Loucy (cell line): ENCODE measurements around the gene HK1.

ENCODE experiments used
- H2AFZ ChIP-seq: fragments of 200-600 bp; sonication (generic); 2 replicates; pipeline ENCODE4 v1.6.0; 2016; ENCODE audit warnings: antibody characterized with exemption, mild to moderate bottlenecking, low read length, moderate library complexity
- H3F3A ChIP-seq: fragments of 200-600 bp; 2 replicates; pipeline ENCODE4 v1.6.0; 2016; ENCODE audit warnings: antibody characterized with exemption, low read depth, mild to moderate bottlenecking
- H3K27me3 ChIP-seq: fragments of 200-600 bp; sonication (generic); 2 replicates; pipeline ENCODE4 v1.6.1; 2014; ENCODE audit warnings: low read length, mild to moderate bottlenecking; ENCODE audit not compliant: insufficient read depth, poor library complexity, severe bottlenecking
- H3K36me3 ChIP-seq: fragments of 200-600 bp; sonication (generic); 2 replicates; pipeline ENCODE4 v1.6.1; 2016; ENCODE audit warnings: low read length; ENCODE audit not compliant: insufficient read depth
- H3K4me1 ChIP-seq: fragments of 200-600 bp; sonication (generic); 2 replicates; pipeline ENCODE4 v1.5.1; 2014; ENCODE audit warnings: low read length, mild to moderate bottlenecking; ENCODE audit not compliant: insufficient read depth, poor library complexity, severe bottlenecking
- H3K4me2 ChIP-seq: fragments of 200-600 bp; sonication (generic); 2 replicates; pipeline ENCODE4 v1.6.0; 2014; ENCODE audit warnings: antibody characterized with exemption, low read length, low read depth, mild to moderate bottlenecking; ENCODE audit not compliant: poor library complexity, severe bottlenecking
- H3K4me3 ChIP-seq: fragments of 200-600 bp; sonication (generic); 2 replicates; pipeline ENCODE4 v1.5.1; 2014; ENCODE audit warnings: low read length, mild to moderate bottlenecking, mixed read lengths; ENCODE audit not compliant: poor library complexity, severe bottlenecking
- H3K79me2 ChIP-seq: fragments of 200-600 bp; sonication (generic); 2 replicates; pipeline ENCODE4 v1.6.1; 2014; ENCODE audit warnings: low read length; ENCODE audit not compliant: insufficient read depth
- H3K9ac ChIP-seq: fragments of 200-600 bp; sonication (generic); 2 replicates; pipeline ENCODE4 v1.6.0; 2014; ENCODE audit warnings: mild to moderate bottlenecking, low read depth, low read length, moderate library complexity; ENCODE audit not compliant: poor library complexity, severe bottlenecking
- H3K9me2 ChIP-seq: fragments of 200-600 bp; sonication (generic); replicated peaks from 2 replicates; pipeline ENCODE4 v1.6.1; 2016; ENCODE audit warnings: low read depth, low read length, mixed read lengths
- H3K9me3 ChIP-seq: fragments of 200-600 bp; sonication (generic); 2 replicates; pipeline ENCODE4 v1.6.1; 2014; ENCODE audit warnings: mild to moderate bottlenecking, antibody characterized with exemption, low read length, low read depth; ENCODE audit not compliant: insufficient read depth
- H4K20me1 ChIP-seq: fragments of 200-600 bp; sonication (generic); 2 replicates; pipeline ENCODE4 v1.6.0; 2014; ENCODE audit warnings: antibody characterized with exemption, low read length, mild to moderate bottlenecking; ENCODE audit not compliant: insufficient read depth, poor library complexity, severe bottlenecking
- CTCF ChIP-seq: fragments of 200-600 bp; sonication (generic); conservative IDR thresholded peaks from 2 replicates; pipeline ENCODE4 v1.5.1; 2014; ENCODE audit warnings: mild to moderate bottlenecking, antibody characterized with exemption, low read length
- EZH2phosphoT487 ChIP-seq: fragments of 200-600 bp; IDR thresholded peaks from 2 replicates; pipeline ENCODE4 v1.6.1; 2018; ENCODE audit warnings: antibody characterized with exemption, mild to moderate bottlenecking, moderate library complexity, borderline replicate concordance

The HK1 gene

GRCh38 chr10:69246581-69247312 lies 31.5 kb upstream of the HK1 start:
- TF ChIP-seq EZH2phosphoT487 (no peak), CTCF (no peak)
- Histone ChIP-seq H4K20me1 (no peaks in the 10 kb centered on the region), H3K79me2 (no peaks in the 10 kb centered on the region), H3F3A (no peaks in the 10 kb centered on the region), H3K4me3 (no peak overlapping the region), H3K27me3 (no peaks in the 10 kb centered on the region), H3K9me2 (no peaks in the 10 kb centered on the region), H3K4me2 (no peak overlapping the region), H3K36me3 (no peaks in the 10 kb centered on the region), H2AFZ (no peak overlapping the region), H3K9ac (no peak overlapping the region), H3K9me3 (no peaks in the 10 kb centered on the region), H3K4me1 (no peaks in the 10 kb centered on the region)

DNA sequence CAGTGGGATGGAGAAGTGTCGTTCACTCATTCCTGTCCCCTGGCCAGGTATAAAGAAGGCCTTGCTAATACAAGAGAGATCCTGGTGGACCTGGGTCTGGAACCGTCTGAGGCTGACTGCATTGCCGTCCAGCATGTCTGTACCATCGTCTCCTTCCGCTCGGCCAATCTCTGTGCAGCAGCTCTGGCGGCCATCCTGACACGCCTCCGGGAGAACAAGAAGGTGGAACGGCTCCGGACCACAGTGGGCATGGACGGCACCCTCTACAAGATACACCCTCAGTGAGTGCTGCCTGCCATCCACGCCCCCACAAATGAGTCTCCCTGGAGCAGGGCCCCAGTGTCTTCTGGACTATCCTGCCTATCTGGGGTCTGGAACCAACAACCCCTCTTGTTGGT lies 31.0 kb upstream of the HK1 start:
- no peaks in the 10 kb centered on the region for H3K79me2 ChIP-seq
- H3K9me3 ChIP-seq = no peaks in the 10 kb centered on the region
- H3K36me3 ChIP-seq = no peaks in the 10 kb centered on the region
- no peak overlapping the region for H2AFZ ChIP-seq
- H3F3A ChIP-seq = no peaks in the 10 kb centered on the region
- H3K27me3 ChIP-seq = no peaks in the 10 kb centered on the region
- no peaks in the 10 kb centered on the region for H4K20me1 ChIP-seq
- TF ChIP-seq EZH2phosphoT487 (no peak), CTCF (no peak)
- no peaks in the 10 kb centered on the region for H3K9me2 ChIP-seq
- no peaks in the 10 kb centered on the region for H3K4me1 ChIP-seq
- H3K9ac ChIP-seq = no peak overlapping the region
- H3K4me3 ChIP-seq = no peak overlapping the region
- H3K4me2 ChIP-seq = no peak overlapping the region

DNA sequence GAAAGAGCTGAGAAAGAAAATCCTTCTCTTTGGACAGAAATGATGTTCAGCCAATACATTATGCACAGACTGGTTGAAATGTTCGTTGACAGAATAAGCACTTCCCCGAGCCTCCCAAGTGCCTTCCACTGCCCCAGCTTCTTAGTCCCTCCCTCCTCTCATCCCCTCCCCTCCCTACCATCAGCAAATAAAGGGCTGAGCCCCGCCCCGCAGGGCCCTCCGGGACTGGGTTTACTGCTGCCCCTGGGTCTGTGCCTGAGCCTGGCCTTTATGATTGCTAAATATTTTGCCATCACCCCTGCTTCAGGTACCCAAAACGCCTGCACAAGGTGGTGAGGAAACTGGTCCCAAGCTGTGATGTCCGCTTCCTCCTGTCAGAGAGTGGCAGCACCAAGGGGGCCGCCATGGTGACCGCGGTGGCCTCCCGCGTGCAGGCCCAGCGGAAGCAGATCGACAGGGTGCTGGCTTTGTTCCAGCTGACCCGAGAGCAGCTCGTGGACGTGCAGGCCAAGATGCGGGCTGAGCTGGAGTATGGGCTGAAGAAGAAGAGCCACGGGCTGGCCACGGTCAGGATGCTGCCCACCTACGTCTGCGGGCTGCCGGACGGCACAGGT lies 30.1 kb upstream of the HK1 start:
- Histone ChIP-seq H2AFZ (no peak overlapping the region), H3K4me1 (no peaks in the 10 kb centered on the region), H3K4me2 (no peak overlapping the region), H3K79me2 (no peaks in the 10 kb centered on the region), H3F3A (no peaks in the 10 kb centered on the region), H3K9me2 (no peaks in the 10 kb centered on the region), H3K36me3 (no peaks in the 10 kb centered on the region), H4K20me1 (no peaks in the 10 kb centered on the region), H3K27me3 (no peaks in the 10 kb centered on the region), H3K4me3 (no peak overlapping the region), H3K9ac (no peak overlapping the region), H3K9me3 (no peaks in the 10 kb centered on the region)
- TF ChIP-seq EZH2phosphoT487 (no peak), CTCF (no peak)
